ENCODE measurements around the gene SLC4A1AP.

DNA sequence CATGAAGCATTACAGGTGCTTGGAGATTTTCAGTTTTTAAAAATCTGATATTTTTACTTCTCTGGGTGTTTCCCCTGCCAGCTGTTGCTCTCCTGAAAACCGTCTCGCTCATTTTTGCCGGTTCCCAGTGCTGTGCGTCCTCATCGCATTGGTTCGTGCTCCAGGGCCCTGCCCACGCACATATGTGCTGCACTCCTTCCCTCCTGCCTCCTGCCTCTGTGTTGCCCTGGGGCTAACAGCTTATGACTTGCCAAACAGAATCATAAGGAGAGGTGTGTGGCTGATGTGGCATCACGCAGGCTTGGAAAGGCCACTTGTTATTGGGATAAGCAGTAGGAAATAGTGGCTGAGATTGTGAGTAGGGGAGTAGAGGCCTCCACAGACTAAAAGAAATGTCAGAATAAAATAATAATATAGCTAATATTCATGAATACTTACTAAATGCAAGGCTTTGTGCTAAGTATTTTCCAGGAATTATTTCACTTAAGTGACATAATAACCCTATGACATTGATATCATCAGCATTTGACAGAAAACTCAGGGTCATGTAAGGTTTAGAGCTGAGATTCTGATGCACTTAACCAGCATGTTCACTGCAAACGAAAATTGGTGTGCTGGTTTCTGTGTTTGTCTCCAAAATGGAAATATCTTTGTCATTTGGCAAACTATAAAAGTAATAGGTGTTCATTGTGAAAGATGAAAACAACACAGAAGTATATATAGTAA is 53.5 kb downstream of the SLC4A1AP start:
- TF ChIP-seq TAF1 (IDR thresholded peaks at IDR 0.05; ENCODE audit: borderline replicate concordance, insufficient read depth, low read length) (no peak), POLR2AphosphoS5 (IDR thresholded peaks at IDR 0.05; ENCODE audit: low read depth, low read length) (no peak), SIN3A (IDR thresholded peaks at IDR 0.05; ENCODE audit: borderline replicate concordance, insufficient read depth, low read length) (no peak)
